ENCODE results near the gene SMC1B. TPM values are rescaled to one million over a fixed set of nuclear protein-coding genes. Genes with fewer than 3 reads are reported as not detected.

The SMC1B gene
- total and polyA plus RNA-seq, 2 of the 8 experiments (the other 6 are each of a cell fraction or from before 2014, with no cell fraction given) = 0.02 TPM; not detected in 1

DNA sequence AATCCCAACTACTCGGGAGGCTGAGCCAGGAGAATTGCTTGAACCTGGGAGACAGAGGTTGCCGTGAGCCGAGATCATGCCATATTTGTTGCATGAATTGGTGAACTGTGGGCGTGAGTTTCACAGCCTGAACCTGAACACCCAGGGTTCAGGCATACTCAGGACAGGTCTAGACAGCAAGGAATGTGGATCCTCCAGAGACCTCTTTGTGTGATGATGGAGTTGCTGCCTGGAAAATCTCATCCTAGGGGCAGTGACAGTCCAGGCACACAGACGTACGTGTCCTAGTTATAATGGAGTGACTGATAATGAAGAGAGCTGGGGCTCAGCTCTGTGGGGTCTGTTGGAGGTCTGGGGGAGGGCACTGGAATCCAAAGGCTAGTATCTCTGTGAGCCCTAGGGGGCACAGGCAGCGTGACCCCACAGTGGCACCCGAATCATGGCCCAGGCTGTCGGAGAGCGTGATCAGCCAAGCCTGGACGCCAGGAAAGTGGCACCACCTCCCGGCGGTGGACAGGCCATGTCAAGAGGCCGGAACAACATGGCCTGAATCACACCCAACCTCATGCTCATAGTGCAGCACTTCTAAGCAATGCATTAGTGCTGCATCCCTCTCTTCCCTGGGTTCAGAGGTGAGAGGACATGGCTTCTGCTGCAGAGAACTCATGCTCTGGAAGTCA lies 31.8 kb upstream of the SMC1B start:
- H4K91ac ChIP-seq (replicated peaks; ENCODE audit: insufficient read length, low read length) = no peak overlapping the region
- H3K9ac ChIP-seq (replicated peaks in 1 of 4; ENCODE audit: extremely low read depth in 1 of 4, low read depth in 3 of 4, low read length in 3 of 4) = no peak overlapping the region
- no peaks in the 10 kb centered on the region for H3K27me3 ChIP-seq (replicated peaks in 1 of 4; ENCODE audit: control insufficient read depth in 3 of 4, extremely low read depth in 1 of 4, insufficient read depth in 3 of 4, low read length in 3 of 4)
- no peak overlapping the region for H4K5ac ChIP-seq (ENCODE audit: insufficient read length, low read depth, low read length)
- no peak overlapping the region for H2BK12ac ChIP-seq (ENCODE audit: low read depth, low read length)
- DNase-seq (ENCODE audit: low read depth in 1 of 2, low spot score in 2 of 2) (no peak), FAIRE-seq (no peak)
- no peak overlapping the region for H2BK15ac ChIP-seq (ENCODE audit: low read length)
- no peak overlapping the region for H3K14ac ChIP-seq (ENCODE audit: insufficient read length)
- no peaks in the 10 kb centered on the region for H3K79me1 ChIP-seq (ENCODE audit: low read depth, low read length)
- H4K8ac ChIP-seq (ENCODE audit: extremely low read depth, insufficient read depth, low read length) = peak overlapping the region; percentile 35; the same call in 1 of the 2 replicates
- ChIA-PET POLR2A (ENCODE audit: partially characterized antibody) (no interaction called here), CTCF (ENCODE audit: partially characterized antibody) (interaction anchor here (1.2 to 6.5 kb wide), 4 partner anchors 18 to 177 kb away, joined by 3 to 30 read pairs (median 4); no protein-coding TSS in a partner anchor)
- no peak overlapping the region for H3K4ac ChIP-seq (replicated peaks; ENCODE audit: insufficient read length, low read depth, low read length)
- TF ChIP-seq CREB1 (IDR thresholded peaks at IDR 0.05) = no peak
- no peak for TF ChIP-seq SIX5 (IDR thresholded peaks at IDR 0.05; ENCODE audit: low read depth, low read length)
- no peak for TF ChIP-seq BRCA1 (IDR thresholded peaks at IDR 0.05; ENCODE audit: low read depth, low read length)
- no peak for TF ChIP-seq FOSL1 (IDR thresholded peaks at IDR 0.05; ENCODE audit: insufficient read depth, low read depth, low read length)
- TF ChIP-seq EGR1 (IDR thresholded peaks at IDR 0.05; ENCODE audit: borderline replicate concordance, low read depth, low read length) = no peak
- no peak for TF ChIP-seq SIRT6 (IDR thresholded peaks at IDR 0.05; ENCODE audit: low read length)
- no peak for TF ChIP-seq POU5F1 (IDR thresholded peaks at IDR 0.05; ENCODE audit: low read depth, low read length)
- TF ChIP-seq BACH1 (IDR thresholded peaks at IDR 0.05; ENCODE audit: low read length) = no peak
- TF ChIP-seq POLR2A (IDR thresholded peaks at IDR 0.05; ENCODE audit: control extremely low read depth in 1 of 2, low read depth in 2 of 2, low read length in 2 of 2) = no peak
- TF ChIP-seq GABPA (IDR thresholded peaks at IDR 0.05; ENCODE audit: borderline replicate concordance, insufficient read depth, low read length) = no peak
- TF ChIP-seq CEBPB (IDR thresholded peaks at IDR 0.05; ENCODE audit: low read depth, low read length) = no peak
- TF ChIP-seq JUN (IDR thresholded peaks at IDR 0.05; ENCODE audit: low read depth, low read length) = no peak
- H2BK120ac ChIP-seq (replicated peaks; ENCODE audit: low read depth, low read length) = no peak overlapping the region
- no peak overlapping the region for H2AFZ ChIP-seq (ENCODE audit: low read length)
- H2BK5ac ChIP-seq (ENCODE audit: low read depth, low read length) = no peak overlapping the region
- H4K20me1 ChIP-seq (replicated peaks in 1 of 2; ENCODE audit: control insufficient read depth in 1 of 2, insufficient read depth in 2 of 2, low read length in 2 of 2) = no peaks in the 10 kb centered on the region
- no peak overlapping the region for H3K4me2 ChIP-seq (ENCODE audit: insufficient read depth in 1 of 2, low read depth in 2 of 2, low read length in 2 of 2)
- no peaks in the 10 kb centered on the region for H3K23me2 ChIP-seq (ENCODE audit: low read depth, low read length)
- H3K27ac ChIP-seq (ENCODE audit: low read depth, low read length) = no peak overlapping the region
- no peaks in the 10 kb centered on the region for H3K79me2 ChIP-seq (ENCODE audit: control insufficient read depth in 1 of 2, insufficient read depth in 2 of 2, low read length in 2 of 2)
- 95% methylated on average over 12 of the region's 14 CpGs; no CpG with 5 or more reads in 1 of the 2 experiments for WGBS, 2 experiments (ENCODE audit: extremely low coverage in 1 of 2, insufficient coverage in 1 of 2, insufficient read length in 1 of 2, insufficient replicate concordance in 2 of 2, low coverage in 1 of 2, low lambda C conversion rate in 2 of 2, missing lambda C conversion rate in 1 of 2)
- H2AK5ac ChIP-seq (ENCODE audit: low read depth, low read length) = 0 out of 2 replicates have a peak overlapping the region, but pooled peaks have one; percentile 17
- H3K36me3 ChIP-seq (ENCODE audit: control insufficient read depth in 2 of 4, insufficient read depth in 4 of 4, low read length in 3 of 4) = no peaks in the 10 kb centered on the region
- H3K18ac ChIP-seq (ENCODE audit: extremely low read depth, low read length) = no peak overlapping the region
- H2BK20ac ChIP-seq (ENCODE audit: low read length) = no peak overlapping the region
- H3K23ac ChIP-seq (ENCODE audit: insufficient read length) = no peak overlapping the region
- no peaks in the 10 kb centered on the region; a peak in 2 of 7 replicates for H3K4me1 ChIP-seq (replicated peaks in 1 of 4; ENCODE audit: control insufficient read depth in 3 of 4, insufficient read depth in 4 of 4, low read length in 3 of 4)
- no peaks in the 10 kb centered on the region for H3K9me3 ChIP-seq (ENCODE audit: insufficient read depth in 2 of 2, low read depth in 1 of 2, low read length in 1 of 2)
- no peak overlapping the region for H3K4me3 ChIP-seq (ENCODE audit: extremely low read depth in 1 of 4, insufficient read depth in 2 of 4, low read depth in 3 of 4, low read length in 4 of 4)
- H3K56ac ChIP-seq (replicated peaks; ENCODE audit: insufficient read length, low read depth, low read length) = no peak overlapping the region
